Activated T-cell treated with anti-CD3 and anti-CD28 coated beads, Interleukin-2, amount 50 U/mL, for 1 hour (primary cell): ENCODE measurements around the gene CBX8.
A peak's percentile ranks its signal among the peaks of the same experiment; 100 is the strongest.

Experiments used
- DNase-seq: peaks from one replicate; pipeline ENCODE4 v3.0.0-alpha.2; 2020

Gene CBX8

GRCh38 chr17:79819085-79819484 lies 22.2 kb upstream of the CBX8 start:
- no peak for DNase-seq

GRCh38 chr17:79818026-79818758 lies 21.3 kb upstream of the CBX8 start:
- DNase-seq = no peak

GRCh38 chr17:79815836-79816461 lies 19.1 kb upstream of the CBX8 start:
- DNase-seq = no peak

GRCh38 chr17:79814974-79815835 lies 18.3 kb upstream of the CBX8 start:
- peak; percentile 57 for DNase-seq

GRCh38 chr17:79814127-79814973 lies 17.5 kb upstream of the CBX8 start:
- no peak for DNase-seq

GRCh38 chr17:79813297-79814126 lies 16.6 kb upstream of the CBX8 start:
- DNase-seq = no peak

- no peak for DNase-seq
Observed at GRCh38 chr17:79812353-79813258, 15.7 kb upstream of the CBX8 start.

- no peak for DNase-seq
Observed at GRCh38 chr17:79811868-79812352, 15.0 kb upstream of the CBX8 start.

- peak; percentile 52 for DNase-seq
Observed at GRCh38 chr17:79811011-79811867, 14.4 kb upstream of the CBX8 start.

- DNase-seq = peak; percentile 79
Observed at GRCh38 chr17:79810130-79811010, 13.5 kb upstream of the CBX8 start.

- no peak for DNase-seq
Observed at GRCh38 chr17:79809530-79810129, 12.8 kb upstream of the CBX8 start.

GRCh38 chr17:79808763-79809529 lies 12.1 kb upstream of the CBX8 start:
- peak; percentile 35 for DNase-seq

- DNase-seq = no peak
Observed at GRCh38 chr17:79806863-79807720, 10.2 kb upstream of the CBX8 start.

- no peak for DNase-seq
Observed at GRCh38 chr17:79806446-79806760, 9.5 kb upstream of the CBX8 start.

GRCh38 chr17:79804856-79805696 lies 8.2 kb upstream of the CBX8 start:
- DNase-seq = no peak
